Spleen (tissue), 11 donors: ENCODE results near the gene TMEM222. TPM values are rescaled to one million over a fixed set of nuclear protein-coding genes. Genes with fewer than 3 reads are reported as not detected.

Source experiments
- DNase-seq: peaks from one replicate; pipeline ENCODE4 v3.0.0-alpha.2; 2020
- H3K27ac ChIP-seq, 8 donors: fragments of 200-600 bp; sonication (generic) in 7 of 8; 1 replicate in 4 of 8; 2 replicates in 4 of 8; pipeline versions ENCODE4 v1.5.0 to v1.8.0; 2016 to 2021; ENCODE audit warnings: inconsistent platforms in 4 of 8, mild to moderate bottlenecking in 4 of 8, moderate library complexity in 1 of 8
- H3K27me3 ChIP-seq, 7 donors: fragments of 200-600 bp; sonication (generic) in 6 of 7; replicated peaks in 1 of 7; 1 replicate in 4 of 7; 2 replicates in 3 of 7; pipeline versions ENCODE4 v1.5.0 to v1.8.0; 2016 to 2021; ENCODE audit warnings: inconsistent platforms in 3 of 7, mild to moderate bottlenecking in 1 of 7
- H3K36me3 ChIP-seq, 6 donors: fragments of 200-600 bp; sonication (generic) in 5 of 6; 1 replicate in 4 of 6; 2 replicates in 2 of 6; pipeline versions ENCODE4 v1.5.0 to v1.8.0; 2016 to 2021; ENCODE audit warnings: inconsistent platforms in 2 of 6
- H3K4me1 ChIP-seq, 6 donors: fragments of 200-600 bp; sonication (generic) in 5 of 6; 1 replicate in 3 of 6; 2 replicates in 3 of 6; pipeline versions ENCODE4 v1.5.0 to v1.8.0; 2016 to 2021; ENCODE audit warnings: inconsistent platforms in 3 of 6
- H3K4me3 ChIP-seq, 8 donors: fragments of 200-600 bp; sonication (generic) in 7 of 8; 1 replicate in 4 of 8; 2 replicates in 4 of 8; pipeline versions ENCODE4 v1.5.0 to v1.8.0; 2016 to 2021; ENCODE audit warnings: inconsistent platforms in 4 of 8, mild to moderate bottlenecking in 4 of 8, moderate library complexity in 2 of 8
- H3K9me3 ChIP-seq, 8 donors: fragments of 200-600 bp; sonication (generic) in 7 of 8; 1 replicate in 4 of 8; 2 replicates in 4 of 8; pipeline versions ENCODE4 v1.5.0 to v1.8.0; 2016 to 2021; ENCODE audit warnings: inconsistent platforms in 4 of 8
- CTCF ChIP-seq, 11 experiments: fragments of 200-600 bp in 7 of 11; fragments of 450-650 bp in 4 of 11; sonication (generic) in 4 of 11; IDR thresholded peaks in 8 of 11; conservative IDR thresholded peaks in 3 of 11; 1 replicate in 7 of 11; 2 replicates in 4 of 11; pipeline versions ENCODE4 v1.4.0 to v1.8.0; 2016 to 2021; ENCODE audit warnings: antibody characterized with exemption in 11 of 11, inconsistent platforms in 4 of 11, mild to moderate bottlenecking in 1 of 11
- POLR2A ChIP-seq, 3 donors: fragments of 450-650 bp; IDR thresholded peaks; one replicate each; pipeline ENCODE4 v1.5.1; 2017; ENCODE audit warnings: antibody characterized with exemption in 3 of 3, mild to moderate bottlenecking in 1 of 3
- POLR2AphosphoS5 ChIP-seq, 3 donors: sonication (generic); formaldehyde crosslinking; IDR thresholded peaks; one replicate each; pipeline ENCODE4 v1.5.1; 2017; ENCODE audit warnings: antibody characterized with exemption in 3 of 3
- WGBS, 5 donors: extraction: QIAGEN DNeasy Blood & Tissue Kit in 3 of 5; methylation state at CpG; one replicate each; pipeline versions ENCODE4 v1.1.5 to v1.1.7; 2013 to 2018; 5-methylcytosine and 5-hydroxymethylcytosine counted together
- intact Hi-C: fragments of 100-400 bp; cut with DNase I; formaldehyde crosslinking; loops from one replicate; pipeline ENCODE4 v1.15.0; 2023; ENCODE audit warnings: low total_unique reads
- polyA plus RNA-seq, 3 donors: library from polyadenylated mRNA; stranded (reverse); fragments of 200-250 nt; gene quantifications; one replicate each; pipeline ENCODE4 v1.2.1, GENCODE V29; 2013
- total RNA-seq, 7 donors: library from RNA; depleted of rRNA in 3 of 7; stranded (reverse); fragments of >200 nt in 3 of 7; fragmentation: NEBNext Ultra II Directional in 4 of 7; extraction: Animal tissue kit (Norgen Biotek cat#: 25700) in 4 of 7; gene quantifications; one replicate each; pipeline versions ENCODE4 v1.1.0 to v1.2.1, GENCODE V29; 2016 to 2021
- donor health status: healthy with polysubstance abuse.
- donor health status: DM: no; HTN: no; CAD: no; lungs with moderate emphysema.
- donor health status: DM: no; HTN: no; CAD: no.
- donor health status: Bipolar disorder and iron deficiency.
- donor health status: healthy.
- donor health status: DM: no; HTN: no; CAD: no.
- donor health status: DM: yes; HTN: yes; CAD: no.

Gene TMEM222
- total and polyA plus RNA-seq, 10 donors = 25.4 to 38.9 (median 31.8) TPM

GRCh38 chr1:27322569-27323240 lies 742 bp downstream of the TMEM222 start:
- TF ChIP-seq POLR2AphosphoS5 (IDR thresholded peaks at IDR 0.05) (no peak), CTCF (IDR thresholded peaks at IDR 0.05 in 8 of 11, conservative IDR thresholded peaks at IDR 0.05 in 3 of 11) (no peak), POLR2A (IDR thresholded peaks at IDR 0.05) (no peak)
- Histone ChIP-seq H3K27ac (peak overlapping the region; percentile 85 to 95 (median 91)), H3K36me3 (peaks cover 0 to 42% (median 16%) of the 10 kb centered on the region in 6 donors), H3K4me3 (peak overlapping the region; percentile 74 to 98 (median 89)), H3K27me3 (peaks cover 0 to 8% (median 0%) of the 10 kb centered on the region in 7 donors), H3K9me3 (no peaks in the 10 kb centered on the region), H3K4me1 (peaks cover 21 to 63% (median 52%) of the 10 kb centered on the region in 6 donors)
- intact Hi-C loops = no loop called here
- no peak for DNase-seq
- WGBS, 5 donors = 10 to 12% (median 11%) methylated on average over 10 of the region's 10 CpGs

DNA sequence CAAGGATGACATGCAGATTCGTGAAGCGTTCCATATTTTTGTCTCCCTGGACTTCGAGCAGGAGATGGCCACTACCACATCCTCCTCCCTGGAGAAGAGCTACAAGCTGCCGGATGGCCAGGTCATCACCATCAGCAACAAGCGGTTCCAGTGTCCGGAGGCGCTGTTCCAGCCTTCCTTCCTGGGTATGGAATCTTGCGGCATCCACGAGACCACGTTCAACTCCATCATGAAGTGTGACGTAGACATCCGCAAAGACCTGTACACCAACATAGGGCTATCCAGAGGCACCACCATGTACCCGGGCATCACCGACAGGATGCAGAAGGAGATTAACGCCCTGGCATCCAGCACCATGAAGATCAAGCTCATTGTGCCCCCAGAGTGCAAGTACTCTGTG lies 3.3 kb downstream of the TMEM222 start:
- Histone ChIP-seq H3K27ac (no peak overlapping the region), H3K4me1 (peaks cover 26 to 89% (median 69%) of the 10 kb centered on the region in 6 donors), H3K27me3 (no peaks in the 10 kb centered on the region), H3K9me3 (no peaks in the 10 kb centered on the region), H3K4me3 (no peak overlapping the region), H3K36me3 (peaks cover 0 to 68% (median 23%) of the 10 kb centered on the region in 6 donors)
- TF ChIP-seq POLR2A (IDR thresholded peaks at IDR 0.05) = no peak
- TF ChIP-seq CTCF (IDR thresholded peaks at IDR 0.05 in 8 of 11, conservative IDR thresholded peaks at IDR 0.05 in 3 of 11) = no peak
- TF ChIP-seq POLR2AphosphoS5 (IDR thresholded peaks at IDR 0.05) = no peak
- WGBS, 5 donors = 88 to 95% (median 93%) methylated on average over 12 to 15 of the region's 15 CpGs
- no peak for DNase-seq
- intact Hi-C loops = no loop called here

DNA sequence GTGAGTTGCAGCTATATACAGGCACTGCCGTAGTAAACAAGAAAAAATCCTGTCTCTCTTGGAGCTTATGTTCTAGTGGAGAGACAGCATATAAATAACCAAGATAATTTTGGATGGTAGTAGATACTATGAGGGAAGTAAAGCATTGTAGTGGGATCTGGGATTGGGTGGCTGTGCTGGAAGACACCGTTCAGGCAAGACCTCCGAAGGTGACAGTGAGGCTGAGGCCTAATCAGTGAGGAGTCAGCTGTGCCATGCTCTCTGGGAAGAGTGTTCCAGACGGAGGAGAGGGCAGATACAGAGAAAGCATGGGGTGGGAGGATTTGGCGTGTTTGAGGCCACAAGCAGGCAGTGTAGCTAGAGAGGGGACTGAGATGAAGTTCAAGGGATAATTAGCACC lies 6.0 kb downstream of the TMEM222 start:
- no peak overlapping the region for H3K4me3 ChIP-seq
- TF ChIP-seq POLR2A (IDR thresholded peaks at IDR 0.05) (no peak), CTCF (IDR thresholded peaks at IDR 0.05 in 8 of 11, conservative IDR thresholded peaks at IDR 0.05 in 3 of 11) (no peak), POLR2AphosphoS5 (IDR thresholded peaks at IDR 0.05) (no peak)
- intact Hi-C loops = no loop called here
- H3K4me1 ChIP-seq = peaks cover 38 to 100% (median 75%) of the 10 kb centered on the region in 6 donors
- H3K27me3 ChIP-seq = no peaks in the 10 kb centered on the region
- no peak overlapping the region for H3K27ac ChIP-seq
- no peak for DNase-seq
- peaks cover 0 to 94% (median 46%) of the 10 kb centered on the region in 6 donors for H3K36me3 ChIP-seq
- 89 to 91% (median 90%) methylated on average over 5 of the region's 5 CpGs for WGBS, 5 donors
- H3K9me3 ChIP-seq = no peaks in the 10 kb centered on the region

DNA sequence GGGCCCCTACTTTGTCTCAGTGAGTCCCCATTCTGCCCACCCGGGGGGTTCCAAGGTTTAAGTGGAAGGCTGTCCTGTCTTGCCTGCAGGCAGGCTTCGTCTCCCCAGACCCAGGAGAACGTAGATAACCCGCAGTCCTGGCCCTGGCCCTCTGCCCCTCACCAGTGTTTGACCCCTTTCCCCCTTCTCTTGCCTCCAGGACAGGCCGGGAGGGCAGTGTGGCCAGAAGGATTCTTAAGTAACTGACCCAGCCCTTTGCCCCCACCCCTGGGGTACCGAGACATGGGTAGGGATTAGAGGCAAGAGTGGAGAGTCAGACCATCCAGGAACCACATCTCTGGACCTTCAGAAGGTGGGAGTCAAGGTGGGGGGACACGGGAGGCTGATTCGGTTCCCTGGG lies 8.8 kb downstream of the TMEM222 start:
- peaks cover 4 to 100% (median 62%) of the 10 kb centered on the region in 6 donors for H3K36me3 ChIP-seq
- H3K9me3 ChIP-seq = no peaks in the 10 kb centered on the region
- intact Hi-C loops = no loop called here
- TF ChIP-seq CTCF (IDR thresholded peaks at IDR 0.05 in 8 of 11, conservative IDR thresholded peaks at IDR 0.05 in 3 of 11) (no peak), POLR2AphosphoS5 (IDR thresholded peaks at IDR 0.05) (no peak), POLR2A (IDR thresholded peaks at IDR 0.05) (no peak)
- no peak overlapping the region for H3K4me3 ChIP-seq
- no peaks in the 10 kb centered on the region for H3K27me3 ChIP-seq
- H3K4me1 ChIP-seq = peaks cover 25 to 76% (median 48%) of the 10 kb centered on the region in 6 donors
- 86 to 93% (median 87%) methylated on average over 8 of the region's 8 CpGs for WGBS, 5 donors
- peak; percentile 22 for DNase-seq
- no peak overlapping the region for H3K27ac ChIP-seq
